DND-41 (cell line): ENCODE results near the gene FKRP.

Source experiments
- ATAC-seq: fragments of 200-7000 bp; cut with Tn5 transposase; 3 replicates; pipeline ENCODE4 v1.9.1; 2021; ENCODE audit warnings: low read depth; ENCODE audit not compliant: insufficient read depth
- DNase-seq: peaks from one replicate; pipeline ENCODE4 v3.0.0-alpha.2; 2020
- H2AFZ ChIP-seq: 2 replicates; pipeline ENCODE4 v1.6.0; 2012; ENCODE audit warnings: low read depth, low read length
- H3K27ac ChIP-seq: 2 replicates; pipeline ENCODE4 v1.5.1; 2012; ENCODE audit warnings: low read length, inconsistent platforms
- H3K27me3 ChIP-seq: fragments of 200-600 bp; sonication (generic); 2 replicates; pipeline ENCODE4 v1.6.0; 2012; ENCODE audit warnings: low read length, mild to moderate bottlenecking, inconsistent platforms; ENCODE audit not compliant: insufficient read depth, poor library complexity
- H3K36me3 ChIP-seq: 2 replicates; pipeline ENCODE4 v1.5.1; 2012; ENCODE audit warnings: low read length, inconsistent platforms; ENCODE audit not compliant: insufficient read depth
- H3K4me1 ChIP-seq: 2 replicates; pipeline ENCODE4 v1.5.1; 2012; ENCODE audit warnings: mild to moderate bottlenecking, low read length; ENCODE audit not compliant: insufficient read depth
- H3K4me2 ChIP-seq: 2 replicates; pipeline ENCODE4 v1.6.0; 2012; ENCODE audit warnings: mild to moderate bottlenecking, moderate library complexity, low read length, inconsistent platforms; ENCODE audit not compliant: insufficient read depth
- H3K4me3 ChIP-seq, 2 experiments: fragments of 200-600 bp in 1 of 2; shearing (Covaris generic) in 1 of 2; 2 replicates each; pipeline ENCODE4 v1.5.1; 2012 to 2016; ENCODE audit warnings: inconsistent platforms in 2 of 2, low read length in 2 of 2, mild to moderate bottlenecking in 2 of 2, low read depth in 1 of 2, moderate library complexity in 1 of 2
- H3K79me2 ChIP-seq: 2 replicates; pipeline ENCODE4 v1.6.0; 2012; ENCODE audit warnings: low read length, inconsistent platforms; ENCODE audit not compliant: insufficient read depth
- H3K9ac ChIP-seq: 2 replicates; pipeline ENCODE4 v1.6.0; 2012; ENCODE audit warnings: low read depth, mild to moderate bottlenecking, inconsistent platforms, low read length, moderate library complexity
- H3K9me3 ChIP-seq: 2 replicates; pipeline ENCODE4 v1.5.1; 2012; ENCODE audit warnings: low read length, moderate library complexity, mild to moderate bottlenecking, inconsistent platforms; ENCODE audit not compliant: insufficient read depth, severe bottlenecking
- H4K20me1 ChIP-seq: 2 replicates; pipeline ENCODE4 v1.6.0; 2012; ENCODE audit warnings: low read length; ENCODE audit not compliant: insufficient read depth
- CTCF ChIP-seq: IDR thresholded peaks from 2 replicates; pipeline ENCODE4 v1.5.1; 2012; ENCODE audit warnings: borderline replicate concordance, low read length, moderate library complexity, mild to moderate bottlenecking; ENCODE audit not compliant: poor library complexity, severe bottlenecking; ENCODE audit errors: extremely low read depth
- EZH2 ChIP-seq: IDR thresholded peaks from 3 replicates; pipeline ENCODE4 v1.6.1; 2012; ENCODE audit warnings: borderline replicate concordance, low read depth, mild to moderate bottlenecking, moderate library complexity, low read length, inconsistent platforms; ENCODE audit not compliant: severe bottlenecking

Gene FKRP

GRCh38 chr19:46736531-46737297 lies 9.1 kb upstream of the FKRP start:
- TF ChIP-seq CTCF (no peak), EZH2 (no peak)
- 0 out of 2 replicates have a peak, but pooled peaks cover 4% of the 10 kb centered on the region for H3K4me1 ChIP-seq
- H3K4me3 ChIP-seq = no peak overlapping the region
- H3K27me3 ChIP-seq = no peaks in the 10 kb centered on the region
- no peak overlapping the region for H3K27ac ChIP-seq
- H4K20me1 ChIP-seq = peaks cover 77% of the 10 kb centered on the region
- H3K4me2 ChIP-seq = no peak overlapping the region
- DNase-seq (no peak), ATAC-seq (peak; percentile 36; the same call in 1 of the 3 replicates)
- H3K36me3 ChIP-seq = peaks cover 87% of the 10 kb centered on the region
- H3K79me2 ChIP-seq = peaks cover 89% of the 10 kb centered on the region
- H3K9ac ChIP-seq = no peak overlapping the region
- H2AFZ ChIP-seq = no peak overlapping the region
- no peaks in the 10 kb centered on the region for H3K9me3 ChIP-seq

- no peaks in the 10 kb centered on the region for H3K27me3 ChIP-seq
- no peak overlapping the region for H3K4me2 ChIP-seq
- ATAC-seq (no peak), DNase-seq (no peak)
- 0 out of 2 replicates have a peak, but pooled peaks cover 6% of the 10 kb centered on the region for H3K4me1 ChIP-seq
- H3K36me3 ChIP-seq = peaks cover 87% of the 10 kb centered on the region
- peaks cover 77% of the 10 kb centered on the region for H4K20me1 ChIP-seq
- no peak overlapping the region for H3K27ac ChIP-seq
- no peak overlapping the region for H3K4me3 ChIP-seq
- no peaks in the 10 kb centered on the region for H3K9me3 ChIP-seq
- H2AFZ ChIP-seq = no peak overlapping the region
- no peak overlapping the region for H3K9ac ChIP-seq
- no peak for TF ChIP-seq CTCF
- TF ChIP-seq EZH2 = no peak
- H3K79me2 ChIP-seq = peaks cover 89% of the 10 kb centered on the region
Measured at GRCh38 chr19:46737298-46737654, 8.6 kb upstream of the FKRP start.

GRCh38 chr19:46737761-46738171 lies 8.1 kb upstream of the FKRP start:
- H3K79me2 ChIP-seq = peaks cover 89% of the 10 kb centered on the region

More at GRCh38 chr19:46737761-46738171, 8.1 kb upstream of the FKRP start:
- ATAC-seq (no peak), DNase-seq (no peak)
- TF ChIP-seq CTCF (no peak), EZH2 (no peak)
- H3K27ac ChIP-seq = no peak overlapping the region
- peaks cover 86% of the 10 kb centered on the region for H3K36me3 ChIP-seq
- H3K4me3 ChIP-seq = no peak overlapping the region
- H3K4me2 ChIP-seq = no peak overlapping the region
- no peak overlapping the region for H2AFZ ChIP-seq
- H3K4me1 ChIP-seq = peaks cover 9% of the 10 kb centered on the region
- peaks cover 75% of the 10 kb centered on the region for H4K20me1 ChIP-seq
- H3K9me3 ChIP-seq = no peaks in the 10 kb centered on the region
- H3K27me3 ChIP-seq = no peaks in the 10 kb centered on the region
- no peak overlapping the region for H3K9ac ChIP-seq
